GM12878 (cell line): Measurements from ENCODE around the gene SEL1L2. TPM values are rescaled to one million over a fixed set of nuclear protein-coding genes. Genes with fewer than 3 reads are reported as not detected.

Experiments
- ATAC-seq: fragments of 200-7000 bp; cut with Tn5 transposase; 3 replicates; pipeline ENCODE4 v1.9.1; 2020; ENCODE audit warnings: mild to moderate bottlenecking, moderate library complexity
- BruUV-seq: library from RNA; stranded (reverse); fragments of 400-500 nt; replicated peaks from 2 replicates; lab custom pipeline; 2021; lab: Mats Ljungman, UMichigan
- CTCF ChIA-PET: fragments of 300-600 bp; sonication (Branson Sonifier 250); formaldehyde crosslinking; extraction: SDS; loops from one replicate; lab custom pipeline; 2021; ENCODE audit warnings: inconsistent platforms; lab: Yijun Ruan, JAX
- POLR2A ChIA-PET: fragments of 350-600 bp; formaldehyde crosslinking; extraction: SDS; loops from one replicate; lab custom pipeline; 2021; ENCODE audit warnings: inconsistent platforms; lab: Charles Lee
- RAD21 ChIA-PET: fragments of 300-600 bp; sonication (Branson Sonifier 250); formaldehyde crosslinking; loops from one replicate; lab custom pipeline; 2023; ENCODE audit warnings: antibody characterized with exemption; ENCODE audit not compliant: unreplicated experiment; lab: Charles Lee
- SMC1A ChIA-PET: fragments of 300-600 bp; sonication (Branson Sonifier 250); formaldehyde crosslinking; loops from one replicate; lab custom pipeline; 2023; ENCODE audit not compliant: unreplicated experiment, uncharacterized antibody; lab: Charles Lee
- DNase-seq: peaks from one replicate; pipeline ENCODE4 v3.0.0-alpha.2; 2011; ENCODE audit warnings: low read depth, low spot score
- FAIRE-seq: peaks from 3 replicates; lab custom pipeline; 2011; peaks lifted over from hg19 to GRCh38; lab: Jason Lieb, UNC
- H2AFZ ChIP-seq: 2 replicates; pipeline ENCODE4 v1.6.0; 2011; ENCODE audit warnings: low read depth, low read length, control low read depth; ENCODE audit not compliant: control insufficient read depth
- H3K27ac ChIP-seq: 2 replicates; pipeline ENCODE4 v1.5.1; 2011; ENCODE audit warnings: control low read depth; ENCODE audit not compliant: control insufficient read depth, insufficient read depth
- H3K27me3 ChIP-seq, 2 experiments: replicated peaks in 1 of 2; 2 replicates each; pipeline versions ENCODE4 v1.6.0 to v1.6.1; 2011; ENCODE audit warnings: low read length in 1 of 2; ENCODE audit not compliant: control insufficient read depth in 2 of 2, insufficient read depth in 2 of 2
- H3K36me3 ChIP-seq, 2 experiments: 2 replicates each; pipeline ENCODE4 v1.5.1; 2011; ENCODE audit warnings: low read length in 1 of 2; ENCODE audit not compliant: control insufficient read depth in 2 of 2, insufficient read depth in 2 of 2
- H3K4me1 ChIP-seq: 2 replicates; pipeline ENCODE4 v1.6.1; 2011; ENCODE audit warnings: mild to moderate bottlenecking, low read length, moderate library complexity, mixed read lengths; ENCODE audit not compliant: control insufficient read depth, insufficient read depth
- H3K4me2 ChIP-seq: 2 replicates; pipeline ENCODE4 v1.6.0; 2011; ENCODE audit warnings: control low read depth; ENCODE audit not compliant: control insufficient read depth, insufficient read depth
- H3K4me3 ChIP-seq: fragments of 200-600 bp; sonication (generic); 2 replicates; pipeline ENCODE4 v1.5.1; 2016
- H3K79me2 ChIP-seq: 2 replicates; pipeline ENCODE4 v1.6.0; 2011; ENCODE audit warnings: low read length; ENCODE audit not compliant: control insufficient read depth, insufficient read depth
- H3K9ac ChIP-seq: 2 replicates; pipeline ENCODE4 v1.8.0; 2011; ENCODE audit warnings: low read length, control low read depth, mixed read lengths; ENCODE audit not compliant: control insufficient read depth, insufficient read depth
- H3K9me3 ChIP-seq: replicated peaks from 3 replicates; pipeline ENCODE4 v1.5.1; 2011; ENCODE audit warnings: mild to moderate bottlenecking, low read length; ENCODE audit not compliant: control insufficient read depth, insufficient read depth
- H4K20me1 ChIP-seq: 2 replicates; pipeline ENCODE4 v1.6.0; 2011; ENCODE audit not compliant: control insufficient read depth, insufficient read depth
- CHD1 ChIP-seq: IDR thresholded peaks from 2 replicates; pipeline ENCODE4 v1.6.1; 2012; ENCODE audit warnings: low read depth, low read length, improper control_type of control experiment
- CHD2 ChIP-seq: IDR thresholded peaks from 2 replicates; pipeline ENCODE4 v1.6.1; 2011; ENCODE audit warnings: low read depth, low read length, improper control_type of control experiment, borderline replicate concordance
- HDGF ChIP-seq: fragments of 450-650 bp; IDR thresholded peaks from 2 replicates; pipeline ENCODE4 v1.6.1; 2016; ENCODE audit warnings: antibody characterized with exemption
- IKZF1 ChIP-seq: fragments of 450-650 bp; conservative IDR thresholded peaks from 2 replicates; pipeline ENCODE4 v1.6.1; 2017; ENCODE audit warnings: antibody characterized with exemption, mild to moderate bottlenecking
- IRF3 ChIP-seq: fragments of 450-650 bp; IDR thresholded peaks from 2 replicates; pipeline ENCODE4 v1.6.1; 2014; ENCODE audit warnings: mild to moderate bottlenecking
- IRF5 ChIP-seq: fragments of 450-650 bp; IDR thresholded peaks from 2 replicates; pipeline ENCODE4 v1.6.1; 2017; ENCODE audit warnings: borderline replicate concordance
- KAT2A ChIP-seq: conservative IDR thresholded peaks from 2 replicates; pipeline ENCODE4 v1.6.1; 2011; ENCODE audit warnings: low read depth, low read length; ENCODE audit not compliant: control insufficient read depth
- KLF5 ChIP-seq: fragments of 450-650 bp; IDR thresholded peaks from 2 replicates; pipeline ENCODE4 v1.6.1; 2014; ENCODE audit warnings: mild to moderate bottlenecking; ENCODE audit not compliant: partially characterized antibody
- MEF2B ChIP-seq: fragments of 450-650 bp; IDR thresholded peaks from 2 replicates; pipeline ENCODE4 v1.6.1; 2018; ENCODE audit warnings: mild to moderate bottlenecking, moderate library complexity; ENCODE audit not compliant: partially characterized antibody, poor library complexity, severe bottlenecking
- MTA3 ChIP-seq: IDR thresholded peaks from 2 replicates; pipeline ENCODE4 v1.6.1; 2012; ENCODE audit warnings: low read length, inconsistent platforms, borderline replicate concordance
- MXI1 ChIP-seq: fragments of 150-350 bp; IDR thresholded peaks from 2 replicates; pipeline ENCODE4 v1.6.1; 2011; ENCODE audit warnings: low read depth, mild to moderate bottlenecking, inconsistent platforms, low read length, improper control_type of control experiment
- MYB ChIP-seq: fragments of 150-350 bp; IDR thresholded peaks from 2 replicates; pipeline ENCODE4 v1.6.1; 2014; ENCODE audit warnings: mild to moderate bottlenecking, low read depth, low read length, borderline replicate concordance
- PBX3 ChIP-seq: IDR thresholded peaks from 2 replicates; pipeline ENCODE4 v1.6.1; 2011; ENCODE audit warnings: mild to moderate bottlenecking, low read depth, low read length, moderate library complexity; ENCODE audit not compliant: insufficient replicate concordance
- RBBP5 ChIP-seq: fragments of 200-600 bp; sonication (generic); conservative IDR thresholded peaks from 2 replicates; pipeline ENCODE4 v1.6.1; 2016
- SKIL ChIP-seq: fragments of 450-650 bp; IDR thresholded peaks from 2 replicates; pipeline ENCODE4 v1.6.1; 2017; ENCODE audit warnings: mild to moderate bottlenecking, low read depth, inconsistent platforms; ENCODE audit not compliant: poor library complexity, severe bottlenecking
- SRF ChIP-seq, 2 experiments: IDR thresholded peaks; 2 replicates each; pipeline ENCODE4 v1.6.1; 2011; ENCODE audit warnings: low read depth in 2 of 2, low read length in 2 of 2, mild to moderate bottlenecking in 1 of 2, moderate library complexity in 1 of 2
- WRNIP1 ChIP-seq: IDR thresholded peaks from 2 replicates; pipeline ENCODE4 v1.6.1; 2011; ENCODE audit warnings: low read depth, low read length, improper control_type of control experiment, borderline replicate concordance
- YY1 ChIP-seq: IDR thresholded peaks from 2 replicates; pipeline ENCODE4 v1.6.1; 2011; ENCODE audit warnings: low read depth, mild to moderate bottlenecking, low read length
- ZNF217 ChIP-seq: fragments of 450-650 bp; IDR thresholded peaks from 2 replicates; pipeline ENCODE4 v1.6.1; 2017; ENCODE audit warnings: antibody characterized with exemption, mild to moderate bottlenecking
- ZSCAN29 ChIP-seq: fragments of 450-650 bp; IDR thresholded peaks from 2 replicates; pipeline ENCODE4 v1.6.1; 2017; ENCODE audit warnings: mild to moderate bottlenecking, moderate library complexity
- WGBS: methylation state at CpG from one replicate; pipeline ENCODE4 v1.1.6; 2016; ENCODE audit warnings: low lambda C conversion rate; ENCODE audit not compliant: insufficient replicate concordance, insufficient coverage; ENCODE audit errors: missing lambda C conversion rate; 5-methylcytosine and 5-hydroxymethylcytosine counted together
- in situ Hi-C: fragments of 300-500 bp; cut with MboI; formaldehyde crosslinking; loops from 9 replicates; pipeline ENCODE4 v1.14.3; 2018; ENCODE audit warnings: mixed read lengths
- intact Hi-C: fragments of 100-400 bp; cut with micrococcal nuclease; formaldehyde crosslinking; loops from one replicate; pipeline ENCODE4 v1.14.2; 2022; ENCODE audit not compliant: unreplicated experiment
- polyA plus RNA-seq, 11 experiments: library from polyadenylated mRNA; depleted of rRNA in 4 of 11; unstranded in 6 of 11; stranded (reverse) in 5 of 11; fragments of >200 nt; fragmentation: Nextera tagmentation in 4 of 11; fragmentation: Illumina TruSeq in 1 of 11; extraction: Ambion mirVana in 4 of 11; extraction: Trizol in 1 of 11; gene quantifications; 1 replicate in 1 of 11; 2 replicates in 10 of 11; pipeline versions ENCODE4 v1.2.1 to v1.2.3, GENCODE V29; 2011 to 2016; ENCODE audit warnings: inconsistent platforms in 2 of 11, missing spikeins in 2 of 11, low read depth in 1 of 11
- total RNA-seq, 4 experiments: library from RNA; depleted of rRNA in 3 of 4; stranded (reverse); fragments of >200 nt in 3 of 4; fragmentation: Illumina TruSeq in 1 of 4; extraction: Trizol in 1 of 4; gene quantifications; 2 replicates each; pipeline versions ENCODE4 v1.2.1 to v1.2.3, GENCODE V29; 2013 to 2021

Gene SEL1L2
- total and polyA plus RNA-seq, 10 of the 15 experiments (the other 5 are each of a cell fraction or from before 2014, with no cell fraction given) = not detected

GRCh38 chr20:13813910-13814309 is 176.5 kb downstream of the SEL1L2 start:
- H3K36me3 ChIP-seq = peaks cover 7 to 26% of the 10 kb centered on the region in 2 experiments
- no TSS peak for BruUV-seq
- H3K4me2 ChIP-seq = no peak overlapping the region
- ChIA-PET RAD21 (no interaction called here), SMC1A (interaction anchor here (1.5 kb wide), 1 partner anchor 21 kb away, joined by 3 read pairs; no protein-coding TSS in a partner anchor), POLR2A (no interaction called here), CTCF (no interaction called here)
- H3K27me3 ChIP-seq = no peaks in the 10 kb centered on the region
- 75% methylated on average over 3 of the region's 3 CpGs for WGBS
- intact Hi-C loops (no loop called here), in situ Hi-C loops (no loop called here)
- H4K20me1 ChIP-seq = no peaks in the 10 kb centered on the region
- H3K9me3 ChIP-seq = no peaks in the 10 kb centered on the region
- no peak for DNase-seq
- H3K4me3 ChIP-seq = no peak overlapping the region
- no peak overlapping the region for H3K9ac ChIP-seq
- H3K4me1 ChIP-seq = no peaks in the 10 kb centered on the region; the same call in 1 of the 2 replicates
- FAIRE-seq = no peak
- H2AFZ ChIP-seq = no peak overlapping the region
- no peak for TF ChIP-seq CHD1
- TF ChIP-seq IKZF1 = no peak
- TF ChIP-seq YY1 = no peak
- TF ChIP-seq KAT2A = no peak
- no peak for TF ChIP-seq HDGF
- no peak for TF ChIP-seq SKIL
- no peak for TF ChIP-seq CHD2
- TF ChIP-seq MEF2B = no peak
- no peak for TF ChIP-seq RBBP5
- TF ChIP-seq WRNIP1 = no peak
- TF ChIP-seq PBX3 = no peak
- TF ChIP-seq IRF5 = no peak
- no peak for TF ChIP-seq SRF (IDR thresholded peaks at IDR 0.05; ENCODE audit: low read depth in 2 of 2, low read length in 2 of 2)
- TF ChIP-seq MYB = no peak
- no peak for TF ChIP-seq ZNF217
- no peak for TF ChIP-seq KLF5
- TF ChIP-seq MXI1 = no peak
- TF ChIP-seq IRF3 = no peak
- TF ChIP-seq MTA3 = no peak
- no peak for TF ChIP-seq ZSCAN29
- no peak overlapping the region for H3K27ac ChIP-seq
- ATAC-seq = no peak
- H3K79me2 ChIP-seq = no peaks in the 10 kb centered on the region
